HCT116 (cell line): ENCODE results near the gene PNKP. TPM values are rescaled to one million over a fixed set of nuclear protein-coding genes. Genes with fewer than 3 reads are reported as not detected.

Source experiments
- ATAC-seq: fragments of 200-7000 bp; cut with Tn5 transposase; 2 replicates; pipeline ENCODE4 v1.9.1; 2020; ENCODE audit warnings: mild to moderate bottlenecking, moderate library complexity
- BruUV-seq: library from RNA; stranded (reverse); fragments of 400-500 nt; replicated peaks from 2 replicates; lab custom pipeline; 2021; lab: Mats Ljungman, UMichigan
- CTCF ChIA-PET: fragments of 300-600 bp; sonication (Branson Sonifier 250); formaldehyde crosslinking; loops from one replicate; lab custom pipeline; 2021; ENCODE audit warnings: antibody characterized with exemption; lab: Charles Lee
- POLR2A ChIA-PET: fragments of 300-600, 350-600 bp; sonication (Branson Sonifier 250); formaldehyde crosslinking; loops from one replicate; lab custom pipeline; 2021; ENCODE audit warnings: antibody characterized with exemption; lab: Charles Lee
- RAD21 ChIA-PET, 2 experiments: fragments of 300-600 bp; sonication (Branson Sonifier 250); formaldehyde crosslinking; loops; one replicate each; lab custom pipeline; 2023; ENCODE audit warnings: low total read pairs in 2 of 2; ENCODE audit not compliant: uncharacterized antibody in 2 of 2, unreplicated experiment in 2 of 2, low non-redundant PET in 1 of 2; lab: Charles Lee
- DNase-seq: peaks from one replicate; pipeline ENCODE4 v3.0.0-alpha.2; 2010; ENCODE audit warnings: low read depth, low spot score
- H2AFZ ChIP-seq: fragments of 200-600 bp; shearing (Covaris generic), sonication (generic); 2 replicates; pipeline ENCODE4 v1.6.1; 2017; ENCODE audit warnings: low read depth, mixed run types, mixed read lengths, antibody characterized with exemption, low read length; ENCODE audit not compliant: poor library complexity, severe bottlenecking
- H3K27ac ChIP-seq: 2 replicates; pipeline ENCODE4 v1.5.1; 2012; ENCODE audit warnings: low read depth, low read length
- H3K27me3 ChIP-seq: fragments of 200-600 bp; sonication (generic); 2 replicates; pipeline ENCODE4 v1.6.1; 2016; ENCODE audit warnings: mixed run types, low read length, mixed read lengths; ENCODE audit not compliant: insufficient read depth
- H3K36me3 ChIP-seq, 2 experiments: fragments of 200-500 bp in 1 of 2; fragments of 200-600 bp in 1 of 2; sonication (Bioruptor generic) in 1 of 2; sonication (generic) in 1 of 2; 2 replicates each; pipeline versions ENCODE4 v1.5.1 to v1.6.1; 2014 to 2016; ENCODE audit warnings: low read length in 2 of 2, inconsistent platforms in 1 of 2, mixed read lengths in 1 of 2, mixed run types in 1 of 2; ENCODE audit not compliant: insufficient read depth in 2 of 2, control insufficient read depth in 1 of 2
- H3K4me1 ChIP-seq, 2 experiments: fragments of 200-600 bp in 1 of 2; sonication (generic) in 1 of 2; 2 replicates each; pipeline versions ENCODE4 v1.5.1 to v1.6.1; 2012 to 2017; ENCODE audit warnings: low read length in 2 of 2, inconsistent platforms in 1 of 2, mild to moderate bottlenecking in 1 of 2, mixed read lengths in 1 of 2, mixed run types in 1 of 2, moderate library complexity in 1 of 2; ENCODE audit not compliant: insufficient read depth in 2 of 2, control insufficient read depth in 1 of 2
- H3K4me2 ChIP-seq: fragments of 200-600 bp; sonication (generic); 2 replicates; pipeline ENCODE4 v1.6.1; 2017; ENCODE audit warnings: mixed run types, low read length, mixed read lengths
- H3K4me3 ChIP-seq, 2 experiments: fragments of 200-600 bp in 1 of 2; sonication (generic) in 1 of 2; replicated peaks in 1 of 2; 2 replicates each; pipeline ENCODE4 v1.5.1; 2011 to 2016; ENCODE audit warnings: low read length in 2 of 2, control low read depth in 1 of 2, low read depth in 1 of 2, mild to moderate bottlenecking in 1 of 2, mixed read lengths in 1 of 2, mixed run types in 1 of 2
- H3K79me2 ChIP-seq: fragments of 200-600 bp; sonication (generic); 2 replicates; pipeline ENCODE4 v1.6.1; 2017; ENCODE audit warnings: mild to moderate bottlenecking, mixed run types, low read length, moderate library complexity, mixed read lengths; ENCODE audit not compliant: insufficient read depth
- H3K9ac ChIP-seq: fragments of 200-600 bp; sonication (generic); 2 replicates; pipeline ENCODE4 v1.6.1; 2016; ENCODE audit warnings: low read length, mixed read lengths
- H3K9me2 ChIP-seq: fragments of 200-600 bp; sonication (generic), shearing (Covaris generic); 2 replicates; pipeline ENCODE4 v1.6.1; 2017; ENCODE audit warnings: mixed run types, mild to moderate bottlenecking, moderate library complexity; ENCODE audit not compliant: insufficient read depth
- H3K9me3 ChIP-seq, 2 experiments: fragments of 200-500 bp in 1 of 2; fragments of 200-600 bp in 1 of 2; sonication (Bioruptor generic) in 1 of 2; sonication (generic) in 1 of 2; 2 replicates each; pipeline ENCODE4 v1.6.1; 2014 to 2017; ENCODE audit warnings: low read length in 2 of 2, mixed read lengths in 2 of 2, inconsistent platforms in 1 of 2, low read depth in 1 of 2, mild to moderate bottlenecking in 1 of 2, mixed run types in 1 of 2, moderate library complexity in 1 of 2; ENCODE audit not compliant: control insufficient read depth in 1 of 2, insufficient read depth in 1 of 2
- H4K20me1 ChIP-seq: fragments of 200-600 bp; sonication (generic), shearing (Covaris generic); 2 replicates; pipeline ENCODE4 v1.6.1; 2017; ENCODE audit warnings: mixed run types, mild to moderate bottlenecking, moderate library complexity; ENCODE audit not compliant: insufficient read depth
- CBX3 ChIP-seq: IDR thresholded peaks from 2 replicates; pipeline ENCODE4 v1.6.1; 2012; ENCODE audit warnings: low read depth
- CEBPB ChIP-seq: IDR thresholded peaks from 2 replicates; pipeline ENCODE4 v1.6.1; 2012; ENCODE audit warnings: low read depth
- EGR1 ChIP-seq: IDR thresholded peaks from 2 replicates; pipeline ENCODE4 v1.6.1; 2012; ENCODE audit warnings: low read depth
- ELF1 ChIP-seq: IDR thresholded peaks from 2 replicates; pipeline ENCODE4 v1.6.1; 2012; ENCODE audit warnings: low read depth, borderline replicate concordance
- EZH2 ChIP-seq: fragments of 200-600 bp; sonication (generic); IDR thresholded peaks from 2 replicates; pipeline ENCODE4 v1.6.1; 2017; ENCODE audit warnings: antibody characterized with exemption, mixed run types
- POLR2AphosphoS5 ChIP-seq: IDR thresholded peaks from 2 replicates; pipeline ENCODE4 v1.6.1; 2011; ENCODE audit warnings: mild to moderate bottlenecking, low read depth, low read length, moderate library complexity
- RAD21 ChIP-seq: IDR thresholded peaks from 2 replicates; pipeline ENCODE4 v1.6.1; 2012; ENCODE audit warnings: low read depth, mild to moderate bottlenecking
- SIN3A ChIP-seq: IDR thresholded peaks from 2 replicates; pipeline ENCODE4 v1.6.1; 2012; ENCODE audit warnings: low read depth
- SP1 ChIP-seq: IDR thresholded peaks from 2 replicates; pipeline ENCODE4 v1.6.1; 2012; ENCODE audit warnings: low read depth
- SRF ChIP-seq: IDR thresholded peaks from 2 replicates; pipeline ENCODE4 v1.6.1; 2012; ENCODE audit warnings: low read depth
- TCF7L2 ChIP-seq: IDR thresholded peaks from 2 replicates; pipeline ENCODE4 v1.7.0; 2011; ENCODE audit warnings: borderline replicate concordance, inconsistent platforms; ENCODE audit not compliant: insufficient read depth, insufficient read length; ENCODE audit errors: extremely low read depth
- YY1 ChIP-seq: IDR thresholded peaks from 2 replicates; pipeline ENCODE4 v1.6.1; 2011; ENCODE audit warnings: low read length, low read depth, moderate library complexity, mild to moderate bottlenecking; ENCODE audit not compliant: insufficient replicate concordance; ENCODE audit errors: extremely low read depth
- intact Hi-C: fragments of 100-400 bp; cut with micrococcal nuclease; formaldehyde crosslinking; loops from 2 replicates; pipeline ENCODE4 v1.10.0; 2022
- total RNA-seq: library from RNA; stranded (reverse); gene quantifications from one replicate; pipeline ENCODE4 v1.2.1, GENCODE V29; 2021; ENCODE audit not compliant: unreplicated experiment
- TF ChIP-seq, protein P1 (sequence below): IDR thresholded peaks from 2 replicates; pipeline ENCODE4 v1.6.1; 2011; ENCODE audit warnings: mild to moderate bottlenecking, low read length, moderate library complexity; ENCODE audit not compliant: insufficient replicate concordance; ENCODE audit errors: extremely low read depth

The PNKP gene
- total RNA-seq, 1 experiment from 2014 or later = 129 TPM

DNA sequence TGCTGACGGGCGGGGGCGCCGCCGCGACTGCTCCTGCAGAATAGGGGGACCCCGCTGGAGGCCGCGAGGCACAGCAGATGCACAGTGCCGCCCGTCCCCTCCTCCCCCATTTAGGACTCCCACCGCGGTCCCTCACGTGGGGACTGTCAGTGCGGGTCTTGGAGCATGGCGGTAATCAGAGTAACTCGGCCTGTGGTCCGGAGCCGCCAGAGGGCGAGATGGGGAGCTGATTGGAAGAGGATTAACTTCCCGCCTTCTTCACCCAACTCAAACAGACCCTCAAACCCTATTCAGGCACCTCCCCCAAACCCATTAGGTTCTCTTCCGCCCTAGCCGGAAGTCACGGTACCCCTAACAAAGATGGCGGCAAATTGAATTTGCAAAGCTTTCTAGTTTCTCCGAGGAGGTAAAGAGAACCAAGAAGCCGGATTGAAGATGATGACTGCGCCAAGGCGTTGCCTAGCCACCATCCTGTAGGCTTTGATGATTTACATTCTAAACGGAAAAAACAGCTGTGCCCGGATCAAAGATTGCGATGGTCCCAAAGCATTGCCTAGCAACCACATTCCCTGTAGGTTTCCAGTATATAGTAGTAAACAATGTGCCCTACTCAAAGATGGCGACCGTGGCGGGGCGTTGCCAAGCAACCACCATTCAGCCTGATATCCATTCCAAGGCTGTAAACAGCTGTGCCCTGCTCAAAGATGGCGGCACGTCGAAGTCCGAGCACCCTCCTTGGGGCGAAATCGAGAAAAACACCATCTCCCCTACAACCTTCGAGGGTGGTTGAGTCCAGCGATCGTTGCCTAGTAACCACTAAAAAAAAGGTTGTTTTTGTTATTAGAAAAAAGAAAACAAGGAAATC lies 54.1 kb downstream of the PNKP start, which contains the start of gene FUZ:
Gene FUZ (minus strand): TSS at position 296 of the 865 bp plus-strand sequence. CDS start 186 bp downstream, at position 110.
- DNase-seq = peak; percentile 98
- Histone ChIP-seq H3K4me2 (peak within 1 kb of the TSS; percentile 78), H3K79me2 (peaks cover 1% of the 10 kb centered on the region; the same call in 1 of the 2 replicates), H3K9ac (peak within 1 kb of the TSS; percentile 49; the same call in 1 of the 2 replicates), H3K27me3 (no peaks in the 10 kb centered on the region), H3K4me1 (peaks cover 15 to 44% of the 10 kb centered on the region in 2 experiments), H3K36me3 (no peaks in the 10 kb centered on the region), H4K20me1 (no peaks in the 10 kb centered on the region), H3K4me3 (peak within 1 kb of the TSS; percentile 36 to 49), H3K9me3 (no peaks in the 10 kb centered on the region), H2AFZ (peak within 1 kb of the TSS; percentile 99), H3K27ac (peak within 1 kb of the TSS; percentile 47), H3K9me2 (no peaks in the 10 kb centered on the region)
- no TSS peak for BruUV-seq
- ChIA-PET CTCF (no interaction called here), POLR2A (no interaction called here), RAD21 (no interaction called here)
- intact Hi-C loops = no loop called here
- TF ChIP-seq TCF7L2 = peak; percentile 89
- TF ChIP-seq, protein P1, sequence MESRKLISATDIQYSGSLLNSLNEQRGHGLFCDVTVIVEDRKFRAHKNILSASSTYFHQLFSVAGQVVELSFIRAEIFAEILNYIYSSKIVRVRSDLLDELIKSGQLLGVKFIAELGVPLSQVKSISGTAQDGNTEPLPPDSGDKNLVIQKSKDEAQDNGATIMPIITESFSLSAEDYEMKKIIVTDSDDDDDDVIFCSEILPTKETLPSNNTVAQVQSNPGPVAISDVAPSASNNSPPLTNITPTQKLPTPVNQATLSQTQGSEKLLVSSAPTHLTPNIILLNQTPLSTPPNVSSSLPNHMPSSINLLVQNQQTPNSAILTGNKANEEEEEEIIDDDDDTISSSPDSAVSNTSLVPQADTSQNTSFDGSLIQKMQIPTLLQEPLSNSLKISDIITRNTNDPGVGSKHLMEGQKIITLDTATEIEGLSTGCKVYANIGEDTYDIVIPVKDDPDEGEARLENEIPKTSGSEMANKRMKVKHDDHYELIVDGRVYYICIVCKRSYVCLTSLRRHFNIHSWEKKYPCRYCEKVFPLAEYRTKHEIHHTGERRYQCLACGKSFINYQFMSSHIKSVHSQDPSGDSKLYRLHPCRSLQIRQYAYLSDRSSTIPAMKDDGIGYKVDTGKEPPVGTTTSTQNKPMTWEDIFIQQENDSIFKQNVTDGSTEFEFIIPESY = no peak
- TF ChIP-seq CEBPB = no peak
- TF ChIP-seq RAD21 = no peak
- no peak for TF ChIP-seq CBX3
- TF ChIP-seq YY1 = peak; percentile 99
- no peak for TF ChIP-seq EZH2
- no peak for TF ChIP-seq SRF
- peak; percentile 53; the same call in 1 of the 2 replicates for TF ChIP-seq SP1
- TF ChIP-seq SIN3A = no peak
- TF ChIP-seq EGR1 = peak; percentile 90
- TF ChIP-seq POLR2AphosphoS5 = peak; percentile 45; the same call in 1 of the 2 replicates
- TF ChIP-seq ELF1 = no peak
- peak; percentile 63 for ATAC-seq
